Right lobe of liver (tissue), 4 donors: Measurements from ENCODE around the gene NPIPB5.
"Not testable (repeated sequence)": the region's sequence is repeated elsewhere in the genome, so short reads cannot be mapped to it uniquely, and the experiment has no call there.

Source experiments
- CTCF ChIP-seq, 4 donors: fragments of 200-600 bp in 3 of 4; fragments of 450-650 bp in 1 of 4; IDR thresholded peaks; one replicate each; pipeline versions ENCODE4 v1.5.1 to v1.8.0; 2016 to 2022; ENCODE audit warnings: antibody characterized with exemption in 4 of 4, mild to moderate bottlenecking in 2 of 4
- POLR2A ChIP-seq: fragments of 450-650 bp; IDR thresholded peaks from one replicate; pipeline ENCODE4 v1.6.1; 2017; ENCODE audit warnings: antibody characterized with exemption, mild to moderate bottlenecking
- donor health status: DM: no; HTN: no; CAD: no.
- donor health status: DM: no; HTN: no; CAD: no.
- donor health status: DM: no; HTN: yes; CAD: no.

GRCh38 chr16:22547170-22547765, 36.6 kb downstream of the NPIPB5 start:
- not testable (repeated sequence) for TF ChIP-seq POLR2A; CTCF (IDR thresholded peaks at IDR 0.05)
